Measurements from ENCODE around the gene KCNJ9.

Gene KCNJ9

GRCh38 chr1:160101717-160102522, 20.6 kb downstream of the KCNJ9 start:
- Histone ChIP-seq H3K27me3 (no peaks in the 10 kb centered on the region), H3K36me3 (no peaks in the 10 kb centered on the region), H3K9me3 (no peaks in the 10 kb centered on the region), H3K4me1 (peaks cover 4% of the 10 kb centered on the region), H3K4me3 (ENCODE audit: low read depth, low read length) (no peak overlapping the region)
- TF ChIP-seq, protein P1, sequence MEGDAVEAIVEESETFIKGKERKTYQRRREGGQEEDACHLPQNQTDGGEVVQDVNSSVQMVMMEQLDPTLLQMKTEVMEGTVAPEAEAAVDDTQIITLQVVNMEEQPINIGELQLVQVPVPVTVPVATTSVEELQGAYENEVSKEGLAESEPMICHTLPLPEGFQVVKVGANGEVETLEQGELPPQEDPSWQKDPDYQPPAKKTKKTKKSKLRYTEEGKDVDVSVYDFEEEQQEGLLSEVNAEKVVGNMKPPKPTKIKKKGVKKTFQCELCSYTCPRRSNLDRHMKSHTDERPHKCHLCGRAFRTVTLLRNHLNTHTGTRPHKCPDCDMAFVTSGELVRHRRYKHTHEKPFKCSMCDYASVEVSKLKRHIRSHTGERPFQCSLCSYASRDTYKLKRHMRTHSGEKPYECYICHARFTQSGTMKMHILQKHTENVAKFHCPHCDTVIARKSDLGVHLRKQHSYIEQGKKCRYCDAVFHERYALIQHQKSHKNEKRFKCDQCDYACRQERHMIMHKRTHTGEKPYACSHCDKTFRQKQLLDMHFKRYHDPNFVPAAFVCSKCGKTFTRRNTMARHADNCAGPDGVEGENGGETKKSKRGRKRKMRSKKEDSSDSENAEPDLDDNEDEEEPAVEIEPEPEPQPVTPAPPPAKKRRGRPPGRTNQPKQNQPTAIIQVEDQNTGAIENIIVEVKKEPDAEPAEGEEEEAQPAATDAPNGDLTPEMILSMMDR (IDR thresholded peaks at IDR 0.05; ENCODE audit: low read depth, low read length), result no peak
- no peak for DNase-seq

- Histone ChIP-seq H3K9me3 (no peaks in the 10 kb centered on the region), H3K36me3 (no peaks in the 10 kb centered on the region), H3K4me3 (ENCODE audit: low read depth, low read length) (no peak overlapping the region), H3K4me1 (peaks cover 4% of the 10 kb centered on the region), H3K27me3 (no peaks in the 10 kb centered on the region)
- no peak for DNase-seq
- TF ChIP-seq, protein P1 (IDR thresholded peaks at IDR 0.05; ENCODE audit: low read depth, low read length), result no peak
Measured at GRCh38 chr1:160103658-160104408, 22.5 kb downstream of the KCNJ9 start.

GRCh38 chr1:160104486-160104885, 23.1 kb downstream of the KCNJ9 start:
- TF ChIP-seq, protein P1 (IDR thresholded peaks at IDR 0.05; ENCODE audit: low read depth, low read length), result no peak
- no peaks in the 10 kb centered on the region for H3K9me3 ChIP-seq
- H3K36me3 ChIP-seq, result no peaks in the 10 kb centered on the region
- no peak for DNase-seq
- peaks cover 4% of the 10 kb centered on the region for H3K4me1 ChIP-seq
- H3K4me3 ChIP-seq (ENCODE audit: low read depth, low read length), result no peak overlapping the region
- H3K27me3 ChIP-seq, result no peaks in the 10 kb centered on the region

GRCh38 chr1:160105155-160105554, 23.8 kb downstream of the KCNJ9 start:
- Histone ChIP-seq H3K4me1 (peaks cover 4% of the 10 kb centered on the region), H3K27me3 (no peaks in the 10 kb centered on the region), H3K36me3 (no peaks in the 10 kb centered on the region), H3K4me3 (ENCODE audit: low read depth, low read length) (no peak overlapping the region), H3K9me3 (no peaks in the 10 kb centered on the region)
- TF ChIP-seq, protein P1 (IDR thresholded peaks at IDR 0.05; ENCODE audit: low read depth, low read length), result no peak
- DNase-seq, result no peak

DNA sequence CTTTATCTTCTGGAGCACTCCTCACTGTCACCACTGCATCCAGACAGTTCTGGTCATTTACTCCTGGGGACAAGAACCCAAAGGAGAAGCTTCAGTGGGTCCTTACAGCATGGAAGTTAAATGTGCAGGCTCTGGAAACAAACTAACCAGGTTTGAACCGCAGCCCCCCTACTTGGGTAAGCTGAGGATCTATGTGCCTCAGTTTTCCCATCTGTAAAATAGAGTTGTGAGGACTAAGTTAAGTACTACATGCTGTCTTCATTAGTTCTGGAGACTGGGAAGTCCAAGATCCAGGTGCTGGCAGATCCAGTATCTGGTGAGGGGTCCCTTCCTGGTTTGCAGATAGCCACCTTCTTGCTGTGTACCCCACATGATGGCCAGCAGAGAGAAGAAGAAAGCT, 26.2 kb downstream of the KCNJ9 start:
- Histone ChIP-seq H3K4me1 (no peaks in the 10 kb centered on the region), H3K36me3 (no peaks in the 10 kb centered on the region), H3K4me3 (ENCODE audit: low read depth, low read length) (no peak overlapping the region), H3K27me3 (no peaks in the 10 kb centered on the region), H3K9me3 (no peaks in the 10 kb centered on the region)
- DNase-seq, result no peak
- TF ChIP-seq, protein P1 (IDR thresholded peaks at IDR 0.05; ENCODE audit: low read depth, low read length), result no peak
